Esophagus squamous epithelium (tissue), 5 donors: ENCODE data around the gene CORIN. TPM values are rescaled to one million over a fixed set of nuclear protein-coding genes. Genes with fewer than 3 reads are reported as not detected.

Experiments used
- DNase-seq: peaks from one replicate; lab custom pipeline; 2025; lab: John Stamatoyannopoulos, UW
- H3K27ac ChIP-seq, 4 donors: fragments of 200-600 bp; sonication (generic); one replicate each; pipeline ENCODE4 v1.5.1; 2016 to 2019; ENCODE audit warnings: mild to moderate bottlenecking in 1 of 4
- H3K27me3 ChIP-seq, 4 donors: fragments of 200-600 bp; sonication (generic); 1 replicate in 3 of 4; 2 replicates in 1 of 4; pipeline versions ENCODE4 v1.5.1 to v1.6.0; 2017 to 2021; ENCODE audit warnings: antibody characterized with exemption in 1 of 4
- H3K36me3 ChIP-seq, 3 donors: fragments of 200-600 bp; sonication (generic); one replicate each; pipeline ENCODE4 v1.5.1; 2016 to 2019
- H3K4me1 ChIP-seq, 3 donors: fragments of 200-600 bp; sonication (generic); one replicate each; pipeline ENCODE4 v1.5.1; 2017 to 2019
- H3K4me3 ChIP-seq, 4 donors: fragments of 200-600 bp; sonication (generic); 1 replicate in 3 of 4; 2 replicates in 1 of 4; pipeline ENCODE4 v1.5.1; 2016 to 2019; ENCODE audit warnings: mild to moderate bottlenecking in 2 of 4, moderate library complexity in 1 of 4
- H3K9me3 ChIP-seq, 3 donors: fragments of 200-600 bp; sonication (generic); one replicate each; pipeline ENCODE4 v1.5.1; 2016 to 2019
- CTCF ChIP-seq, 6 experiments: fragments of 450-650 bp in 4 of 6; fragments of 200-600 bp in 2 of 6; sonication (generic) in 2 of 6; IDR thresholded peaks; one replicate each; pipeline ENCODE4 v1.5.1; 2016 to 2019; ENCODE audit warnings: antibody characterized with exemption in 6 of 6, mild to moderate bottlenecking in 4 of 6, moderate library complexity in 4 of 6
- POLR2A ChIP-seq, 4 donors: fragments of 450-650 bp; IDR thresholded peaks; one replicate each; pipeline ENCODE4 v1.6.1; 2017; ENCODE audit warnings: antibody characterized with exemption in 4 of 4, mild to moderate bottlenecking in 4 of 4, moderate library complexity in 3 of 4
- WGBS, 2 donors: methylation state at CpG; one replicate each; pipeline ENCODE4 v1.1.5; 2018; 5-methylcytosine and 5-hydroxymethylcytosine counted together
- intact Hi-C: fragments of 100-400 bp; cut with DNase I; formaldehyde crosslinking; loops from one replicate; pipeline ENCODE4 v1.15.0; 2022
- total RNA-seq, 4 donors: library from RNA; depleted of rRNA; stranded (reverse); fragments of >200 nt; gene quantifications; one replicate each; pipeline ENCODE4 v1.1.0, GENCODE V29; 2016
- donor health status: DM: yes; HTN: yes; CAD: no.

The CORIN gene
- total RNA-seq, 4 donors from 2014 or later: 0.08 to 4.8 (median 0.41) TPM

DNA sequence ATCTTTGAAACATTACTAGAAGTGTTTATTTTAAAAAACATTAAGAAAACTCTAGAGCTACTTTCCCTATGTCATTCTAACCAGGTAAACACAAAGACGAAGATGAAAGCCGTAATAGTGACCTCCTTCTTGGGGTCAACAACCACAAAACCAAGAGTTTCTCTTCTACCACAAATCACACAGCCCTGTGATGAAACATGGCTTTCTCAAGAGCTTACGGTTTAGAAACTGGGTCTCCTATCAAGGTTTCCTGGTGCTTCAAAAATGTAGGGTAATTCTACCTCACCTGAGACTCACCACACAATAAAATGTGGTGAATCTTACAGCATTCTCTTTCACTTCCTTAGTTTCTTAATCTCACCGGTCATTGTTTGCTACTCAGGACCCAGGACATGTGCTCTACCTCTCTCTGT, 50.9 kb downstream of the CORIN start:
- TF ChIP-seq CTCF (IDR thresholded peaks at IDR 0.05): no peak
- TF ChIP-seq POLR2A (IDR thresholded peaks at IDR 0.05): no peak
- Histone ChIP-seq H3K4me3 (no peak overlapping the region), H3K36me3 (no peaks in the 10 kb centered on the region), H3K9me3 (no peaks in the 10 kb centered on the region), H3K27me3 (no peaks in the 10 kb centered on the region), H3K4me1 (no peaks in the 10 kb centered on the region), H3K27ac (no peak overlapping the region)
- DNase-seq: no peak
- intact Hi-C loops: no loop called here
- 52 to 56% methylated on average over 4 of the region's 4 CpGs for WGBS, 2 donors

GRCh38 chr4:47785153-47785552, 52.7 kb downstream of the CORIN start:
- 44 to 49% methylated on average over 3 of the region's 3 CpGs for WGBS, 2 donors
- Histone ChIP-seq H3K4me1 (no peaks in the 10 kb centered on the region), H3K27me3 (no peaks in the 10 kb centered on the region), H3K27ac (no peak overlapping the region), H3K36me3 (no peaks in the 10 kb centered on the region), H3K9me3 (no peaks in the 10 kb centered on the region), H3K4me3 (no peak overlapping the region)
- TF ChIP-seq CTCF (IDR thresholded peaks at IDR 0.05): no peak
- TF ChIP-seq POLR2A (IDR thresholded peaks at IDR 0.05): no peak
- intact Hi-C loops: no loop called here
- no peak for DNase-seq

GRCh38 chr4:47784222-47784621, 53.6 kb downstream of the CORIN start:
- TF ChIP-seq CTCF (IDR thresholded peaks at IDR 0.05) (no peak), POLR2A (IDR thresholded peaks at IDR 0.05) (no peak)
- H3K27me3 ChIP-seq: no peaks in the 10 kb centered on the region
- intact Hi-C loops: no loop called here

DNA sequence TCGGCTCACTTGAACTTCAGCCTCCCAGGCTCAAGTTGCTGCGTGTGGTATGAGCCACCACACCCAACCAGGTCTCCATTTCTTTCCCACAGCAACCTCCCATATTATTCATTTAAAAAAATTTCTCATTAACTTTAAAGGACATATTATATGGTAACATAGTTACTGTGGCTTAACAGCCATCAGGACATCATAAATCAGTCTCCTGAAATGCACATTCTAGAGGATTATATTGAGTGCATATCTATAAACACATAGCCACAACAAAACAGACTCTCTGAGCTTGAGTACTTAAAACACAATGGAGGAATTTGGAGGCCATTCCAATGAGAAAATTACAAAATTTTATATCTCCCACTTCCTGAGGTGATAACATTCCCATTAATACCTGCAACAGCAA, 61.5 kb downstream of the CORIN start:
- 66 to 71% methylated on average over 2 of the region's 2 CpGs for WGBS, 2 donors
- Histone ChIP-seq H3K4me1 (no peaks in the 10 kb centered on the region), H3K27me3 (no peaks in the 10 kb centered on the region), H3K36me3 (no peaks in the 10 kb centered on the region), H3K27ac (no peak overlapping the region), H3K4me3 (no peak overlapping the region), H3K9me3 (no peaks in the 10 kb centered on the region)
- DNase-seq: no peak
- intact Hi-C loops: no loop called here
- TF ChIP-seq CTCF (IDR thresholded peaks at IDR 0.05): no peak
- TF ChIP-seq POLR2A (IDR thresholded peaks at IDR 0.05): no peak

More at GRCh38 chr4:47784222-47784621, 53.6 kb downstream of the CORIN start:
- Histone ChIP-seq H3K36me3 (no peaks in the 10 kb centered on the region), H3K27ac (no peak overlapping the region), H3K4me3 (no peak overlapping the region), H3K4me1 (no peaks in the 10 kb centered on the region), H3K9me3 (no peaks in the 10 kb centered on the region)
- no peak for DNase-seq

GRCh38 chr4:47774079-47774478, 63.8 kb downstream of the CORIN start:
- no peak for TF ChIP-seq CTCF (IDR thresholded peaks at IDR 0.05)
- no peak for TF ChIP-seq POLR2A (IDR thresholded peaks at IDR 0.05)
- WGBS, 2 donors: 43 to 63% methylated on average over 6 of the region's 6 CpGs
- H3K4me1 ChIP-seq: no peaks in the 10 kb centered on the region
- no peaks in the 10 kb centered on the region for H3K9me3 ChIP-seq
- H3K27ac ChIP-seq: no peak overlapping the region
- intact Hi-C loops: no loop called here
- no peak for DNase-seq
- H3K4me3 ChIP-seq: no peak overlapping the region
- no peaks in the 10 kb centered on the region for H3K27me3 ChIP-seq
- no peaks in the 10 kb centered on the region for H3K36me3 ChIP-seq
